Fibroblast of upper back skin (primary cell): Measurements from ENCODE around the gene FILIP1.
"Not testable (repeated sequence)": the region's sequence is repeated elsewhere in the genome, so short reads cannot be mapped to it uniquely, and the experiment has no call there.

Experiments
- DNase-seq: peaks from one replicate; pipeline ENCODE4 v3.0.0-alpha.2; 2013

Gene FILIP1

DNA sequence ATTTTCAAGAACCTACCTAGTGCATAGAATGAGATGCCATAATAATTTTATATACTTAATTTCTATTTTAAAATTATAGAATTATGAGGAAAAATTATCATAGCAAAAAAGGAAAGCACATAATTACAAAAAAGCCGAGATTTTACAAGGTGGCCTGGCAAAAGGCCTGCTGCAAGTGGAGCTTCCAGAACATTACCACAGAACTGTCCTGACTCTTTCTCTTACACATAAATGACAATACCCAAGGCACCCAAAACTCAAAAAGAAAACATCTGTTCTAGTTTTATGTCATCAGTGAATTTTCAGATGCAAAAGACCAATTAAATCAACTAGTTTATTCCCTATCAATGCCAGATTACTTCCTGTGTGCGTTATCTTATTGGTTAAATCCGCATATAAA lies 74.2 kb downstream of the FILIP1 start:
- DNase-seq, result no peak

- DNase-seq, result peak; percentile 57
These were observed 75.4 kb downstream of the FILIP1 start for GRCh38 chr6:75418233-75418632.

DNA sequence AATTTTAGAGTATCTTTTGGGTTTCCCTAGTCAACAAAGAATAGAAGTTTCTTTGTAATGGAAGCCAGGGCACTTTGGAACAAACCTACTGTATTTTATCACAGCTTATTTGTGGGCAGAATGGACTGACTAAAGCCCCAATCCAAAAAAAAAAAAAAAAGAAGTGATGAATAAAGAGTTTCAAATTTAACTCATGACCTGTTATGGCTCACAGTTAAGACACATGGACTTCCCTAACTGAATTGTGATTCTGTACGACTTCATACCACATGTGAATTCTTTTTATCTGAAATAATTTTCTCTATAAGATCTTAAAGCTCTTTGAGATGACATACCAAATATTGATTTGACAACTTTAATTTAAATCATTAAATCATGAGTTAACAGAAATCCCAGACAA lies 77.2 kb downstream of the FILIP1 start:
- DNase-seq, result no peak

DNA sequence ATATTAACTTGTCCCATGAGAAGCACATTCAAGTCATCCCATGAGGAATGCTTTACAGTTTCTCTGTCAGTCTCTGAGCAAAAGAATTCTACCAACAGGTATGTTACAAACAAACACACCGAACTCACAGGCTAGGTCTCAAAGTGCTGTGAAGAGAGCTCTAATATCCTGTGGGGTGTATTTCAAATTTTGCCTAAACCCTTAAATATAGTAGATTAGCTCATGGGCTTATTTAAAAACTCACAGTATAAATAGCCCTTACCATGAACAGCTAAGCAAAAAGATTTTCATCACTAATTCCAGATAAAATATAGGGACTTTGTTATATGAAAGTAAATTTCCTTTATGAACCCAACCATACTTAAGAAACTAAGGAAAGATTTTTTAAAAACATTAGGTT lies 77.8 kb downstream of the FILIP1 start:
- DNase-seq, result no peak

- no peak for DNase-seq
These were observed 79.1 kb downstream of the FILIP1 start for GRCh38 chr6:75414445-75415021.

- DNase-seq, result no peak
These were observed 80.5 kb downstream of the FILIP1 start for GRCh38 chr6:75412969-75413662.

DNA sequence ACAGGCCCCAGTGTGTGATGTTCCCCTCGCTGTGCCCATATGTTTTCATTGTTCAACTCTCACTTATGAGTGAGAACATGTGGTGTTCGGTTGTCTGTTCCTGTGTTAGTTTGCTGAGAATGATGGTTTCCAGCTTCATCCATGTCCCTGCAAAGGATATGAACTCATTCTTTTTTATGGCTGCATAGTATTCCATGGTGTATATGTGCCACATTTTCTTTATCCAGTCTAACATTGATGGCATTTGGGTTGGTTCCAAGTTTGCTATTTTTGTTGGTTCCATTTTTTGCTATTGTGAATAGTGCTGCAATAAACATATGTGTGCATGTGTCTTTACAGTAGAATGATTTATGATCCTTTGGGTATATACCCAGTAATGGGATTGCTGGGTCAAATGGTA lies 83.0 kb downstream of the FILIP1 start:
- DNase-seq, result not testable (repeated sequence)

- peak; percentile 44 for DNase-seq
These were observed 83.7 kb downstream of the FILIP1 start for GRCh38 chr6:75409928-75410327.

DNA sequence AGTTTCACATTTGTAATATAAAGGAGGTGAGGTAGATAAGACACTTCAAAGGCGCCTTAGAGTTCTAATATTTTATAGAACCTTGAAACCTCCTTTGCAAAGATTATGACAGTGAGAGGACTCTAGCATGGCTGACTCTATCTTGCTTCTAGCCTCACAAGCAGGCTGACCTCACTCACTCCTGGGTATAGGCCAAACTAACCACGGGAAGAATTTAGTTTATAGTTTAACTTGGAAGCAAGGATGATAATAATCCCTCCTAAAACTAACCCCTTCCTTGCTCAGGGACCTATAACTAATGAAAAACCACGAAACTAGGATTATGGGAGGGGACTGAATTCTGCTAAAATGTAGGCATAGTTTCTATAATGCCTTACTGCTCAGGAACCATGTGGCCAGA lies 84.3 kb downstream of the FILIP1 start:
- peak; percentile 66 for DNase-seq

DNA sequence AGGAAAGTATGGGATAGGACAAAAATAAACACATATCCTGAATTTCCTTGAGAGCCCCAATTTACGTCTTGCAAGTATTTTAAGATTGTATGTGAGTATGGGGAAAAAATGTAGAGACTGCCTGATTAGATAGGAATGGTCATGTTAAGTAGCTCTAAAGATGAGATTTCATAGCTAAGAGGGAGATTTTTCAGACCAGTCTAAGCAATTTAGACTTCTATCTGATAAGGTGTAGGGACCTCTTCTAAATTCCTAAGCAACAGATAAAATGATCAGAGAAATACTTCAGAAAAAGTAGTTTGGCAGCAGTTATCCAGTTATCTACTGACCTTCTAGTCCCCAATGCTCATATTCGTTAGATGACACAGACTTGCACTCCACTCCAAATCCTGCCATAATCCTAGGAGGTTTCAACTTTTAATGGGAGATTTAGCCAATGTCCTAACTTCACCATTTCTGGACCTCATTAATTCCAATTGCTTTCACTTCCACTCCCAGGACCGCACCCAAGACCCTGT lies 90.0 kb downstream of the FILIP1 start:
- DNase-seq, result no peak

DNA sequence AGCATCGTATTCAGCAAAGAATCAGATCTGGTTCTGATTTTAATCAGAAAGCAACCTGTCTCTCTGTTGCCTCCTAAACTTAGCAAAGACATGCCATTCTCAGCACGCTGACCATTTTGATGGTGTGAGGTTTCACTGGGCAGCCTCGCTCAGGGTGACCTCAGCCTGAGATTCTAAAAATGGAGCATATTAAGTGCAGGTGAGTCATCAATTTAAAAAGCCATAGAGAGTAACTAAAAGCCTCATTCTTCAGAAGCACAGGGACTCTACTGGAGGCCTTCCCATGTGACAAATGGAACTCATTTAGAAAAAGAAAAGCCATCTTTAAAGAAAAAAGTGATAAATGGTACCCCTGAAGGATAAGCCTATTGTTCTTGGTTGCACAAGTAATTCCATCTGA lies 91.3 kb downstream of the FILIP1 start:
- DNase-seq, result peak; percentile 79

GRCh38 chr6:75397656-75398465 lies 95.7 kb downstream of the FILIP1 start:
- peak; percentile 65 for DNase-seq

DNA sequence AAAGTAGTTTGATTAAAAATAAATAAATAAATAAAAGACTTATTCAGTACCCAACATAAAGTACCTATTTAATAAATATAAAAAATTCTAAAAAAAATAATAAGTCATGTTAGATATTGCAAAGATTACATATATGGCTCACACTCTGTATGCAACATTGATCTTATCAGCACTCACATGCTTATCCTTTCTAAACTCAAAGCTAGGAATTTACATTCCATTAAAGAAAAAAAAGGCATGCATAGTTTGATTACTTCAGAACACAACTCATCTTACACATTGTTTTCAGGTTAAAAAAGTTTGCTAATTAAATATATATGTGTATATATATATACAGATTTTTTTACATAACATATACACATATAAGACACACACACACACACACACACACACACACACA lies 96.4 kb downstream of the FILIP1 start:
- no peak for DNase-seq

GRCh38 chr6:75396005-75396800 lies 97.4 kb downstream of the FILIP1 start:
- peak; percentile 37 for DNase-seq

DNA sequence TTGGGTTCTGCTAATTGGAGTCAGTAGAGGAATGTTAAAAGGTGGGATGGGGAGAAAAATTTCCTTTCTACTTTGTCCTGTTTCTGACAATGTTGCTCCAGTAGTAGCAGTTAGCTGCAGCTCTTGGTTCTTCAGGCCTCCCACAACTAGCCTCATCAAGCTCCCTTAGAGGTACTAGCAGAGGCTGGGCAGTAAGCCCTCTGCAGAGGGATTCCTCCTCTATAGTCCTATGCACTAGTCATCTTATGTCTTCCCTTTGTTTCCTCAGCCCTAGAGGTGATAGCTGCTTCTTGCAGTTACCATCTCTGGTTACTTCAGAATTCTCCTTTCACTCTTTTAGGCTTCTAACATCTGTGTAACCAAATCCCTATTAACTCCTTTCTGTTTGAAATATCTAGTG lies 99.8 kb downstream of the FILIP1 start:
- no peak for DNase-seq

GRCh38 chr6:75391276-75391675 lies 102.3 kb downstream of the FILIP1 start:
- no peak for DNase-seq

GRCh38 chr6:75386050-75386770 lies 107.4 kb downstream of the FILIP1 start:
- peak; percentile 77 for DNase-seq

- no peak for DNase-seq
These were observed 109.5 kb downstream of the FILIP1 start for GRCh38 chr6:75384116-75384515.

GRCh38 chr6:75382634-75382900 lies 111.0 kb downstream of the FILIP1 start:
- DNase-seq, result no peak

GRCh38 chr6:75381877-75382633 lies 111.5 kb downstream of the FILIP1 start:
- DNase-seq, result peak; percentile 85

GRCh38 chr6:75379536-75379935 lies 114.1 kb downstream of the FILIP1 start:
- no peak for DNase-seq

- DNase-seq, result no peak
These were observed 115.5 kb downstream of the FILIP1 start for GRCh38 chr6:75378101-75378500.
